Retinal pigment epithelial cell (primary cell): ENCODE measurements around the gene AMPD3.

Experiments used
- DNase-seq: peaks from one replicate; pipeline ENCODE4 v3.0.0-alpha.2; 2010; ENCODE audit warnings: low read depth
- H3K4me3 ChIP-seq: 2 replicates; pipeline ENCODE4 v1.5.1; 2011; ENCODE audit warnings: mild to moderate bottlenecking, low read length, control low read depth, moderate library complexity
- TF ChIP-seq, protein P1 (sequence below): conservative IDR thresholded peaks from 2 replicates; pipeline ENCODE4 v1.5.1; 2011; ENCODE audit warnings: low read depth, low read length, control low read depth, inconsistent platforms

AMPD3 gene

DNA sequence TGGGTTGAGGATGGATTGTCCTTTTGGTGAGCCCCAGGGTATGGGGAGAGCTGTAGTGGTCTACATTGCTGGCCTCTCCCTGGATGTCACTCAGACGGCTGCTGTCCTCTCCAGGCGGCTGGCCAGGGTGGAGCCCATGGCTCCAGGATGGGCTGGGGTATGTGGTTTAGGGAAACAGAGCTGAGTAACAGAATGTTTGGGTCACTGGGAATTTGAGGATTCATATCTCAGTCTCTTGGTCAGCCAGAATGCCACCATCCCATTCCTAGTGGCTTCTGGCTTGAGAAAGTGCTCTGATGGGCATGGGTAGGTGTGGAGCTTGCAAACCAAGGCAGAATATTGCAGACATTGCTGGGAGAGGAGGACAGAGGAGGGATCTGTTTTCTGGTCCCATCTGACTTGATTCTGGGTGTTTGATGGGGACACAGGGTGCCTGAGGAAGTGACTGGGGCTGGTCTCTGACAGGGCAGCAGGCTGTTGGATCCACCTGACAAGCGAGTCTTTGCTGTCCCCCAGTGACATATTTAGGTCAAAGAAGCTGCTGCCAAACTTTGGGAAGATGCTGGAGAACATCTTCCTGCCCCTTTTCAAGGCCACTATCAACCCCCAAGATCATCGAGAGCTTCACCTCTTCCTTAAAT lies 41.4 kb downstream of the AMPD3 start:
- TF ChIP-seq, protein P1, sequence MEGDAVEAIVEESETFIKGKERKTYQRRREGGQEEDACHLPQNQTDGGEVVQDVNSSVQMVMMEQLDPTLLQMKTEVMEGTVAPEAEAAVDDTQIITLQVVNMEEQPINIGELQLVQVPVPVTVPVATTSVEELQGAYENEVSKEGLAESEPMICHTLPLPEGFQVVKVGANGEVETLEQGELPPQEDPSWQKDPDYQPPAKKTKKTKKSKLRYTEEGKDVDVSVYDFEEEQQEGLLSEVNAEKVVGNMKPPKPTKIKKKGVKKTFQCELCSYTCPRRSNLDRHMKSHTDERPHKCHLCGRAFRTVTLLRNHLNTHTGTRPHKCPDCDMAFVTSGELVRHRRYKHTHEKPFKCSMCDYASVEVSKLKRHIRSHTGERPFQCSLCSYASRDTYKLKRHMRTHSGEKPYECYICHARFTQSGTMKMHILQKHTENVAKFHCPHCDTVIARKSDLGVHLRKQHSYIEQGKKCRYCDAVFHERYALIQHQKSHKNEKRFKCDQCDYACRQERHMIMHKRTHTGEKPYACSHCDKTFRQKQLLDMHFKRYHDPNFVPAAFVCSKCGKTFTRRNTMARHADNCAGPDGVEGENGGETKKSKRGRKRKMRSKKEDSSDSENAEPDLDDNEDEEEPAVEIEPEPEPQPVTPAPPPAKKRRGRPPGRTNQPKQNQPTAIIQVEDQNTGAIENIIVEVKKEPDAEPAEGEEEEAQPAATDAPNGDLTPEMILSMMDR: no peak
- no peak overlapping the region for H3K4me3 ChIP-seq
- no peak for DNase-seq

DNA sequence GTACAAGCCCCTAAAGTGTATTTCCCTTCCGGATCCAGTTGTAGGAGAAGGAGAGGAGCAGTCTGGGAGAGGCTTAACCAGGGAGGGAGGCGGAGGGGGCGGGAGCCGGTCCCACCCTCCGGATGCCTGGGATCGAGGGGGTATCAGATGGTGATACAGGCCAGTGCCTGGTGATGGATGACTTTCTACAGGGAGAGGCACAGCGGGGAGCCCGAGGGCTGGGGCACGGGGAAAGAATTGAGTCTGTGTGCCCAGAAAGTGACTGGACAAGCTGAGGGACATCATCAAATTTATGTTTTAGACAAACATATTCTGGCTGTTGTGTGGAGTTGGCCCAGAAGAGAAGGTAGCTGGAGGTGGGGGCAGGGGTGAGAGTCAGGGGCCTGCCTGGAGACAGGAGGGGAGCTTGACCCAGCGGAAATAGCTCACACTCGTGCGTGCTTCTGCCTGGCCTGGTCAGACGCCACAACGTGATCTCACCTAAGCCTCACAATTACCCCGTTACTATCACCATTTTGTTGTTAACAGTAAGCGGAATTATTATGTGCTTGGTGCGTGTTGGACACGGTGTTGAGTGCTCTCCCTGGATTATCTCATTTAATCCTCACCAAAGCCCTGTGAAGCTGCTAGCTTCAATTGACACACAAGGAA lies 42.4 kb downstream of the AMPD3 start:
- TF ChIP-seq, protein P1: no peak
- H3K4me3 ChIP-seq: no peak overlapping the region
- DNase-seq: no peak

DNA sequence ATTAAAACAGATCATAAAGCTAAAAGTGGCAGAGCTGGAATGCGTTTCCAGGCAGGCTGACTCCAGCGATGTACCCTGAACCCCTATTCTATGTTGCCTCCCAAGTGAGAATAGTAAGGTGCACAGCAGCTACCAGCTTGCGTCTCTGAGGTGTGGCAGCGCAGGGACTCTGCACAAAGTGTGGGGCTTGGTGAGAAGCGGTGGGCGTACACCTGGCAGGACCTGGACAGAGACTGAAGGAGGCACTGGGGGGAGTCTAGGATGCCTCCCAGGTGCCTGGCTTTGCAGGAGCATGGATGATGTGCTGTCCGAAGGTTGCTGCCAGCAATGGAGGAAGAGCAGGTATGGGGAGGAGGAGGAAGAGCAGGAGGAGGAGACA lies 42.9 kb downstream of the AMPD3 start:
- TF ChIP-seq, protein P1: no peak
- no peak for DNase-seq
- H3K4me3 ChIP-seq: no peak overlapping the region

DNA sequence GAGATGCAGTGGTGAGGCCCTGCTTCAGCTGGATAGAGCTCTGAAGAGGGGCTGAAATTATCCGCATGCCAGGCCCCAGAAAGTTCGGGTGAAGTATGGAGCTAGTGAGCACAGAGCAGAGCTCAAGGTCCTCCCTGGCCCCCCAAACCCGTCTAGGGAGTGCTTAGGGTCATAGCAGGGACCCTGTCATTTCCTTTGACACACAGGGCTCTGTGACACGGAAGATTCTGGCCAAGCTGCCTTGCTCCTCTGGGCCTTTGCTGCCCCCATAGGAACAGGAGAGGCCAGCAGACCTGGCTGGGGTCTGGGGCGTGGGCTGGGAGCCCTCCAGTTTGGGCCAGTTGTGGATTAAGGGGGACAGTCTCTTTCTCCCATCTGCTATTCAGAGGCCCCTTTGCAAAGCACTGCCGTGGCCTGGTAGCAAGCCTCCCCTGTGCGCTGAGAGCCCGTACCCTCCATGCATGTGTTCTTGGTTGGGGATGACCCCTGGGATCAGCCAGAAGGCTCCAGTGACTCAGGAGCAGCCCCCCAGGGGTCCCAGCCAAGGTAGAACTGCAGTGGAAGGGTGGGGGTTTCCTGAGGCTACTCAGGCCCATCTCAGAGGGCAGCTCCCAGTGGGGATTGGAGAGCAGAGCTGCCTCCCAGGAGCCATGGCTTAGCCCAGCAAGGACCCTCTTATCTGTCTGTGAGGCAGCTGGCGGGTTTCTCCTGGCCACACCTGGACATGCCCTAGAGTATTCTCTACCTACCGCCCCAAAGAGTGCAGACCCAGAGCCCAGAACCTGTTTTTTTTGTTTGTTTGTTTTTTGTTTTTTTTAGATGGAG lies 43.6 kb downstream of the AMPD3 start:
- TF ChIP-seq, protein P1: no peak
- no peak for DNase-seq
- no peak overlapping the region for H3K4me3 ChIP-seq

DNA sequence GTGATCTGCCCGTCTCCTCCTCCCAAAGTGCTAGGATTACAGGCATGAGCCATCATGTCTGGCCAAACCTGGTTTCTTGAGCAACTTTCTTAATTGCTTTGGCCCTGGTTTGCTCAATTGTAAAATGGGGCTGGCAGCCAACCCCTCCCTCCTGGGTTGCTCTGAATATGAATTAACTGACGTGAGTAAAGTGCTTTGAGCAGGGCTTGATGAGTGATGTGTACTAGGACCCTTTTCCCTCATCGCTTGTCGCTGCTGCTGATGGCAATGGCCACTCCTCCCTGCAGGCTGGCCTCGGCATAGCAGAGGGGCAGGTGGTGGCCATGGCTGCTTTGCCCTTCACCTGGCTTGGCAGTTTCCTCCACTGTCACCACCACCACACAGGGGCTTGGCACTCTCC lies 44.4 kb downstream of the AMPD3 start:
- DNase-seq: no peak
- TF ChIP-seq, protein P1: no peak
- H3K4me3 ChIP-seq: no peak overlapping the region

DNA sequence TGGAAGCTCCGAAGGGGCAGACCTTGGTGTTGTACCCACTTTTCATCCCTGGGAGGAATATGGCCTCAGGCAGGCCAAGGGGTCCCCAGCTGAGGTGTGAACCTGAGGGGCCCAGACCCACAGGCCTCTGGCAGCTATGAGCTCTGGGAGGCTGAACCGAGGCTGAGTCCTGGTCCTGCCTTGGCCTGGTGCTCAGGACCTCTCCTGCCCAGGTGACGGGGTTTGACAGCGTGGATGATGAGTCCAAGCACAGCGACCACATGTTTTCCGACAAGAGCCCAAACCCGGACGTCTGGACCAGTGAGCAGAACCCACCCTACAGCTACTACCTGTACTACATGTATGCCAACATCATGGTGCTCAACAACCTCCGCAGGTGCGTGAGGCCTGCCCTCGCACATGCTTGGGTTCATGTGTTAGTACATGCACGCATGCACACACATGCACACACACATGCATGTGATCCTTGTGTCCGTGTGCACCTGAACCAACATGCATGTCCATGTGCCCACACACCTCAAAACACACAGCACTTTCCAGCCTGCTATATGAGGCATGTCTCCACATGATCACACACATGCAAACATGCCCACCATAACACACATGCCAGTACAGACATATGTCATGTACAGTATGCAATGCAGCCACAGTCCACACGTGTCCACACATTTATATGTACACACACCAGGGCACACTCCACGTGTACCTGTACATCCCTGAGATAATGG lies 45.0 kb downstream of the AMPD3 start:
- H3K4me3 ChIP-seq: no peak overlapping the region
- TF ChIP-seq, protein P1: no peak
- DNase-seq: no peak
